Activated CD8-positive, alpha-beta memory T cell treated with anti-CD3 and anti-CD28 coated beads for 24 hours (primary cell): Measurements from ENCODE around the gene MCOLN2.
A peak's percentile ranks its signal among the peaks of the same experiment; 100 is the strongest.
"Not testable (repeated sequence)": the region's sequence is repeated elsewhere in the genome, so short reads cannot be mapped to it uniquely, and the experiment has no call there.

ENCODE experiments used
- DNase-seq: peaks from one replicate; pipeline ENCODE4 v3.0.0-alpha.2; 2020

Gene MCOLN2

DNA sequence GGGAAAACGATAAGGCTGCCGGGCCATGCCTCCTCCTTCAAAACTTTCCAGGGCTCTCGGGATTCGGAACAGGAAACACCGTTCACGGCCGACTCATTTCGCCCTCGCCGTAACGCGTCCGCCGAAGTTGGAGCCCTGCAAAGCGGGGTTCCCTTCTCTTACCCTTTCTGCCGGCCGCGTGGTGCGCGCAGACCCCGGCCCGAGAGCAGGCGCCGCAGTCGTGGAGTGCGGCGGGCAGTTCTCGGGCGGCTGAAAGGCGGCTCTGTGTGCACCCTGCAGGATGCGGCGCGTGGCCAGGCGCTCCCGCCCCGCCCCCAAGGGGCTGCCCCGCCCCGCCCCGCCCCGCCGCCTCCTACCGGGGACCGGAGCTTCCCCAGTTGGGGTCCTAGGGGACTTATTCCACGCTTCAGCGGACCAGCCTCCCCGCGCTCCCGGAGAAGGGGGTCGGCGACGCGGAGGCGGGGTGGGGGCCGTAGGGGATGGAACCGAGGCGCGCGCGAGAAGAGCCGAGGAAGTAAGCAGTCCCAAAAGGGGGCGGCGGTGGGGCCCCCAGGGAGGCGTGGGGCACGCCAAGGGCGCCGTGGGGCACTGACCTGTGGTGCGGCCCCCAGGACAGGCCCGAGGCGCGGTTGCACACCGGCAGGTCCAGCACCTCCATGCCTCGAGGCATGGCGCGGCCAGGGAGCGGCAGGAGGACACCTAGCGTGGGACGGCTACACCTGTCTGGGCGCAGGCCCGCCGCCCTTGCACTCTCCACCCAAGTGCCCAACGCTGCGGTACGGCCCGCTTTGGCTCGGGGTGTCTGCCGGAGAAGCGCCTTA is at the start of gene MCOLN2:
Gene MCOLN2 (minus strand): TSS at position 268 of the 821 bp plus-strand sequence. CDS start 241 bp downstream, at position 27.
- peak; percentile 85 for DNase-seq

- DNase-seq: no peak
Observed at GRCh38 chr1:85042413-85042812, 45.5 kb upstream of the MCOLN2 start.

DNA sequence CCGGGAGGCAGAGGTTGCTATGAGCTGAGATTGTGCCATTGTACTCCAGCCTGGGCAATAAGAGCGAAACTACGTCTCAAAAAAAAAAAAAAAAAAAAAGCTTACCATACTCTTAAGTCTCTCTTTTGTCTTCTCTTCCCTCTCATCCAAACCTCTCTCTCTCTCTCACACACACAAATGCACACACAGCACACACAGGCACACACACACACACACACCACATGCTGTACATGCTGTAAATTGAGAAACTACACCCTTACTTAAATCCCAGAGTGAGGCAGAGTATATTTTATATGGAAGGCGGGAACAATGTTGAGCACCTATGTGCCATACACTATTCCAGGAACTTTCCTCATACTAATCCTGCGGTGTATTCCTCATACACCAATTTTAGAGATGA is 44.9 kb upstream of the MCOLN2 start:
- DNase-seq: no peak

DNA sequence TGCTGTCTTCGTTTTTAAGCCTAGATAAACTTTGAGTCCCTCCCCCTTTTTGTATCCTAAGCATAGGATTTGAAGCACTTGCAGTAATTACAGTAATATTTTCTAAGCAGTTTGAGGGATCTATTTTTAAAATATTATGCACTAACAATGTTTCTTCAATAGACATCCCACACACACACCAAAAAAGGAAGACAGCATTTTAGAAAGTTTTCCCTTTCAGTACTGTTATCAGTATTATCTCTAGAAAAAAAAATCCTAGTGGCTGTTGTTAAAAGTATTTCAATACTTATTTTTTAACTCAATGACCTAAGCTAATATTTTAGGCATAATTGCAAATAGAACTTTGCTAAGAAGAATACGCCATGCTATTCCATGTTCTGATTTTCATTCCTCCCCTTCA is 36.3 kb upstream of the MCOLN2 start:
- no peak for DNase-seq

DNA sequence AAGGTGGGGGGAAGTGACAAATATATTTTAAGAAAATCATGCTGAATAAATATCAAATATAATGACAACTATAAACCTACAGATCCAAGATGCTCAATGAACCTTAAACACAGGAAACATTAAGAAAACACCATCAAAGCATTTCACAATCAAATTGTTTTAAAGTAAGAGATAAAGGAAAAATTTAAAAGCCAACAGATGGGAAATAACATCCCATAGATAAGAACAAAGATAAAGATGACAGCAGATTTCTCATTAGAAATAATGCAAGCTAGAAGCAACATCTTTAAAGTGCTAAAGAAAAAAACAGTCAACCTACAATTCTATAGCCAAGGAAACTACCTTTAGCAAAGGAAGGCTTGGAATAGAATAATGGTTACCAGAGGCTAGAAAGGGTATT is 33.6 kb upstream of the MCOLN2 start:
- DNase-seq: no peak

DNA sequence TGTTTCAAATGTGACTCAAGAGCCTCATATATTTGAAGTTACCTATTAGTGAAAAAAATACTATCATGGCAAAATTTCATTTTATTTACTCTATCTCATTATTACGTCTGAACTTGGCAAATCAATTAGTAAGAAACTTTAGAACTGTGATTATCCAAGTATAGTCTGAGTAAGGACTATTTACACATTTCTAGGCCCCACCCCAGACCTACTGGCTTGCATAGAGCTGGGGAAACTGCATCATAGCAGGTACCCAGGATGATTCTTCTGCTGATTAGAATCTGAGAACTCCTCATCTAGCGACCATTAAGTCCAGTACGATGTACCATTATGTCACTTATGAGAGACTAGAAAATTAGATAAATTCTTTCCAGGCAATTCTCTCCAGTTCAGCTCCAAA is 31.2 kb upstream of the MCOLN2 start:
- DNase-seq: no peak

DNA sequence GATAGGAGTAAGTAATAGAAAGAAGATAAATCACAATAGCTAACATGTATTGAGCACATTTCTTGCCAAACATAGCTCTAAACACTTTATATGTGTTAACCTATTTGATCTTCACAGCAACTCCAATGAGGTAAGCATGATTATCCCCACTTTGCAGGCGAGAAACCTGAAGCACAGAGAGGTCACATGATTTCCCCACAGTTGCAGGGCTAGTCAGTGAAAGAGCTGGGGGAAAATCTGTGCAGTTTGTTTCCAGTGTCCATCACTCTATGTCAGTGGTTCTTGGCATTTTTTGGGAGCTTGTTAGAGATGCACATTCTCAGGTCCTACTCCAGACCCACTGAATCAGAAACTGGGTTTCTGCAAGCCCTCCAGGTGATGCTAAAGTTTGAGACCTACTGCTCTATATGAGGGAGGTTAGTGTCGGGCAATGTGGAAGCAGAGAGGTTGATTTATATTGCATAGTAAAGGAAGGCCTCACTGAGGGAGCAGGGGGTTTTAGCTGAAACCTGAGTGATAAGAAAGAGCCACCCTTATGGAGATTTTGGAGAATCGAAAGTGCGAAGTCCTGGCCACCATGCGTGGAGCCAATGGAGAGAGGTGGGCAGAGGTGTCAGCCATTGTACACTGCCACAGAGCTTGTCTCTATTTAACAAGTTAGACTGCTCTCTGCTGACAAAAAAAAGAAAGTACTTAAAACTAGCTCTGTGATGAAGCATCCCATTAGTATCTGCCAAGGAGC is 30.5 kb upstream of the MCOLN2 start:
- peak; percentile 61 for DNase-seq

- no peak for DNase-seq
Observed at GRCh38 chr1:85025940-85026339, 29.0 kb upstream of the MCOLN2 start.

DNA sequence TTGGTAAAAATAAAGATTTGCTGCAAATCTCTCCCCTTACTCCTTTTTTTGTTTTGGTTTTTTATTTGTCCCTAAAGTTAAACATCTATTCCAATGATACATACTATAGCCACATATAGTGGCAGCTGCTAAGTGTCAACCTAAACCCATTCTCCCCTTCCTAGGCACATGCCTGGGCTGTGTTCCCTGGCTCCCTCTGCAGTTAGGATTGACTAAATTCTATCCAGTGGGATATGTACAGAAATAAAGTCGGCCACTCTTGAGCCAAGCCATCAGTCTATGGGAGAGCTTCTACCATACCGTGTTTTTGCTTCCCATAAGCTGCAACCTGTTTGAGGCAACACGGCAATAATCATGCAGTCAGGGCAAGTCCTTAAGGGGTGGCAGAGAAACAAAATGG is 27.8 kb upstream of the MCOLN2 start:
- no peak for DNase-seq

DNA sequence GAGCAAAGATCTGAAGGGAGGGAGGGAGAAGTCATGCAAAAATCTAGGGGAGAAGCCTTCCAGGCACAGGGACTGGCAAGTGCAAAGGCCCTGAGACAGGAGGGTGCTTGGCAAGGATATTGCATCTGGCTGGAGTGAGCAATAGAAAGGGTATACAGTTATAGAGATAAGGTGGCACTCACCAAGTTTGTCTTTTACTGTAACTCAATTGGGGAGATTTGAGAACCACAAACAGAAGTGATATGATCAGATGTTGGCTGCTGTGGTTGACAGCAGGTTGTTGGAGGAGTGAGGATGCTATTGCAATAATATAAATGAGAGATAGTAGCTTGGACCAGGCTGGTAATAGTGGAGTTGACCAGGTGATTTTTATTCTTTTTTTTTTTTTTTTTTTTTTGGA is 25.8 kb upstream of the MCOLN2 start:
- no peak for DNase-seq

DNA sequence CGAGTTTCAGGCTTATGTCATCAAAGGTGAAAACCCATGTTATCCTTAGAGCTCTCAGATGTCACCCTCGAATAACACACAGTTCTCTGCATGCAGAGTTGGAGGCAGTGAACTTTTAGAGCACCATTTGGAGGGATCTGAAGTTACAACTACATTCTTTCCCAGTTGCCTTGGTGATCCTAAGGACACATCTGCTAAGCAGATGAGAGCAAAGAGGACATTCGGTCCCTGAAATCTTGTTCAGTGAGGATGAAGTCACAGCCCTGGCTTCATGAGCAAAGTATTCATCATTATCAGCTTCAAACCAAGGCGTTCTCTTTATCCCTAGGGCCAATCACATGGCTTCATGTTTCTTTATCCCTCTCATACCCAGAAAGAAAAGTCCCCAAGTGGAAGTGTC is 23.1 kb upstream of the MCOLN2 start:
- no peak for DNase-seq

DNA sequence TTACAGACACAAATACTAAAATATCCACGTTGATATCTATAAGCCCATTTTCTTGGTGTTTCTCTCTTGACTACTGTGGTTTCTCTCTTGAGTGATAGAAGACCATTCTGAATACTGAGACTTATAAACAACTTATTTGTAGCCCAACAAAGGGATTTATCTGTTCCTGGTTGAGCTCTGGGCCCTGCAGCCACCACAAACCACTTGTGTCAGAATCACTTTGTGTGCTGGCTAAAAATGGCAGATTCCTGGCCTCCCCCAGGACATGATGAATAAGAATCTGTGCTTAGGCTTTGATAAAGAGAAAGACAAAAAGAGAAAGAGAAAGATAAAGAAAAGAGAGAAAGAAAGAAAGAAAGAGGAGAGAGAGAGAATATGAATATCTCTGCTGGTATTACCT is 18.9 kb upstream of the MCOLN2 start:
- no peak for DNase-seq

DNA sequence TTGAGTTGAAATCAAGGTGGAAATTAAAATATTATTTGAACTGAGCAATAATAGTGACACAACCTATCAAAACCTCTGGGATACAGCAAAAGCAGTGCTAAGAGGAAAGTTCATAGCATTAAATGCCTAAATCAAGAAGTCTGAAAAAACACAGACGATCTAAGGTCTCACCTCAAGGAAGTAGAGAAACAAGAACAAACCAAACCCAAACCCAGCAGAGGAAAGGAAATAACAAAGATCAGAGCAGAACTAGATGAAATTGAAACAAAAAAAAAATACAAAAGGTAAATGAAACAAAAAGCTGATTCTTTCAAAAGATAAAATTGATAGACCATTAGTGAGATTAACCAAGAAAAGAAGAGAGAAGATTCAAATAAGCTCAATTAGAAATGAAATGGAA is 8.7 kb upstream of the MCOLN2 start:
- DNase-seq: not testable (repeated sequence)

GRCh38 chr1:85001742-85002141 is 4.8 kb upstream of the MCOLN2 start:
- DNase-seq: no peak

DNA sequence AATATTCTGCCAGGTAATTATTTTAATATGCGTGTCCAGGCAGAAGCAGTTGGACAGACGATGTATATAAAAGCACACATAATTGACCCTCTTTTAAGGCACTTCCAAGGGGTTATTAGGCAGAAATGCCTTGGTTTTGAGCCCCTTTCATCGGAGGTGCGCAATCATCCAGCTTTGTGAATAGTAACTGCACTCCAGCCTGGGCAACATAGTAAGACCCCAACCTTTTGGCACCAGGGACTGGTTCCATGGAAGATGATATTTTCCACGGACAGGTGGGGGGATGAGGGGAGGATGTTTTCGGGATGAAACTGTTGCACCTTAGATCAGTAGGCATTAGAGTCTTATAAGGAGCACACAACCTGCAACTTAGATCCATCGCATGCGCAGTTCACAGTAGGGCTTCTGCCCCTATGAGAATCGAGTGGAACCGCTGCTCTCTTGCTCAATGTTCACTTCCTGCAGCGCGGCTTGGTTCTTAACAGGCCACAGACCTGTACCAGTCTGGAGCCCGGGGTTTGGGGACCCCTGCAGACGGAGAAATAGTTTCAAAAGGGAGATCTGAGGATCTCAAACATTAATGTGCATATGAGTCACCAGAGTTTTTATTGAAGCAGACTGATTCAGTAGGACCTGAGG is 1.8 kb upstream of the MCOLN2 start:
- DNase-seq: peak; percentile 68

DNA sequence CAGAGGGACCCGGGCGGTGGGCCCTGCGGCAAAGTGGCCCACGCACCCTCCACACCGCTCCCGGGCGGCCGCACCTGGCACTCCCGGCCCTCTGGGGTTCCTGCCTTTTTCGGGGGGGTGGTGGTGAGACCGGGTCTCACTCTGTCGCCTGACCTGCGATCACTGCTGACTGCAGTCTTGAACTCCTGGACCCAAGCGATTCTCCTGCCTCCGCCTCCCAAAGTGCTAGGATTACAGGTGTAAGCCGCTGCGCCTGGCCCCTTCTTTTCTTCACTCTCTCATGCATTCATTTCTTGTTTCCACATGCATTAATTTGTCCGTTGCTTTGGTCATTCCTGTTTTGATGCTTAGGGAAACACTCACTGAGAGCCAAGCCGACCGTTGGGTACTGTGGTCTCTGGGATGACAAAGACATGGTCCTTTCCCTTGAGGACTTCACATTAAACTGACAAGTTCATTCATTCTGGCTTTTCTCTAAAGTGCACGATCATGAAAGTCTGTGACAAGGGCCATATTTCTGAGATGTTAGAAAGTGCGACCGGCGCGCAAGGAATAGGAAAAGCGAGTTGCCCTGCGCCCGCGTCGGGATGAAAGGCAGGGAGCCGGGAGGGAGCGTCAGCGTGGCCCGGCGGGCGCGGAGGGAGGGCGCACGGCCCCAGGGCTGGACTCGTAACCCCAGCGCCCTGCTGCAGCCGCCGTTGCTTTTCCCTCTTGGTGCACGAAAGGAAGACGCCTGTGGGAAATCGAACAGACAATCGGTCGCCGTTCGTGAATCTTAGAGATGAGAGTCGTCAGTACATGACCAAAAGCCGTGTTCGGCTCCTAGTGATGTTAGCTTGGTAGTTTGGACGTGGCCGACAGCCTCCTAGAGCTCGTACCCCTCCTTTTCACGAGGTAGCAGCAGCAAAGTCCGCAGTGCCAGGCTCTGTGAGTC is 1.0 kb upstream of the MCOLN2 start:
- peak; percentile 61 for DNase-seq

GRCh38 chr1:84995484-84996334 is 1.2 kb downstream of the MCOLN2 start:
- no peak for DNase-seq

GRCh38 chr1:84991097-84991920 is 5.6 kb downstream of the MCOLN2 start:
- DNase-seq: no peak

GRCh38 chr1:84988588-84988987 is 8.3 kb downstream of the MCOLN2 start:
- no peak for DNase-seq

- not testable (repeated sequence) for DNase-seq
Observed at GRCh38 chr1:84986561-84986960, 10.4 kb downstream of the MCOLN2 start.

DNA sequence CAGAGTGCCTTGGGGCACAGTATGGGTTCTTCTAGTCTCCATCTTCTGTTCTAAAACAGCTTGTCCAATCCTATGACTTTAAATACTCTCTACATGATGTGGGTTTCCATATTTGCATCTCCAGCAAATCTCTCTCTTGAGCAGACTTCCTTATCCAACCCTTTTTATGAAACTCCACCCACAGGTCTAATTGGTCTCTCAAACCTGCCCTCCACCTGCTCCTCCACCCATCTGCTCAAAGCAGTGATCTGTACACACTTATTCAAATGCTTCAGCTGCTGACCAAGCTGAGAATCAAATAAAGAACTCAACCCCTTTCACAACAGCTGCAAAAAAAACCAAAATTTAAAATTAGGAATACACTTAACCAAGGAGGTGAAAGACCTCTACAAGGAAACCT is 11.5 kb downstream of the MCOLN2 start:
- no peak for DNase-seq
